Sigmoid colon (tissue), 3 donors: Measurements from ENCODE around the gene ZNF778.

ENCODE experiments used
- POLR2A ChIP-seq, 2 donors: fragments of 450-650 bp; IDR thresholded peaks; one replicate each; pipeline ENCODE4 v1.6.1; 2016; ENCODE audit warnings: antibody characterized with exemption in 2 of 2, mild to moderate bottlenecking in 2 of 2, moderate library complexity in 2 of 2
- TF ChIP-seq, protein P1 (sequence below), 4 experiments: fragments of 450-650 bp in 3 of 4; fragments of 200-600 bp in 1 of 4; IDR thresholded peaks; one replicate each; pipeline ENCODE4 v1.5.1; 2016 to 2019; ENCODE audit warnings: antibody characterized with exemption in 4 of 4, mild to moderate bottlenecking in 3 of 4, moderate library complexity in 2 of 4

DNA sequence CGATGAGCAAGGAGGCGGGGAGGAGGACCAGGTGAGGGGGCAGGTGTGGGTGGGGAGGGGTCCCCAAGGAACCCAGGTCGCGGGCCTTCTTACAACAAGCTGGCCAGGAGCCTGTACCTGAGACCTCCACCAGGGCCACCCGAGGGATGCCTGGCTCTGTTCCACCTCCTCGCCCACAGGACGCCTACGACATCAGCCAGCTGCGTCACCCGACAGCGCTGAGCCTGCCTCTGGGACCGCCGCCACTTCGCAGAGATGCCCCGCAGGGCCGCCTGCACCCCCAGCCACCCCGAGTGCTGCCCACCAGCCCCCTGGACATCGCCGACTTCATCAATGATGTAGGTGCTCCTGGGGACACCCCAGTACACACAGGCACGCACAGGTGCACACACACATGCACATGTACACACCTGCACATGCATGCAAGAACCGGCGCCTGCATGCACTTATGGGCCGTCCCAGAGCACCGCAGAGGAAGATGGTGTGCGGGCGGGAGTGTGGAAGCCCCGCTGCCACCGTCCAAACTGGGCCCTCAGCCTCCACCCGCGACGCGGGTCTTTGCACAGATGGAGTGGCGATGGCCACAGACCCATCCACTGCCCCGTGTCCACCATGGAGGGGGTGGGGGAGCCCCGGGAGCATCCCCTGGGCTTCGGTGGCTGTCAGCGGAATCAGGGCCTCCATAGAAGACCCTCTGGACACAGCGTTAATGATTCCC lies 23.8 kb upstream of the ZNF778 start:
- TF ChIP-seq, protein P1, sequence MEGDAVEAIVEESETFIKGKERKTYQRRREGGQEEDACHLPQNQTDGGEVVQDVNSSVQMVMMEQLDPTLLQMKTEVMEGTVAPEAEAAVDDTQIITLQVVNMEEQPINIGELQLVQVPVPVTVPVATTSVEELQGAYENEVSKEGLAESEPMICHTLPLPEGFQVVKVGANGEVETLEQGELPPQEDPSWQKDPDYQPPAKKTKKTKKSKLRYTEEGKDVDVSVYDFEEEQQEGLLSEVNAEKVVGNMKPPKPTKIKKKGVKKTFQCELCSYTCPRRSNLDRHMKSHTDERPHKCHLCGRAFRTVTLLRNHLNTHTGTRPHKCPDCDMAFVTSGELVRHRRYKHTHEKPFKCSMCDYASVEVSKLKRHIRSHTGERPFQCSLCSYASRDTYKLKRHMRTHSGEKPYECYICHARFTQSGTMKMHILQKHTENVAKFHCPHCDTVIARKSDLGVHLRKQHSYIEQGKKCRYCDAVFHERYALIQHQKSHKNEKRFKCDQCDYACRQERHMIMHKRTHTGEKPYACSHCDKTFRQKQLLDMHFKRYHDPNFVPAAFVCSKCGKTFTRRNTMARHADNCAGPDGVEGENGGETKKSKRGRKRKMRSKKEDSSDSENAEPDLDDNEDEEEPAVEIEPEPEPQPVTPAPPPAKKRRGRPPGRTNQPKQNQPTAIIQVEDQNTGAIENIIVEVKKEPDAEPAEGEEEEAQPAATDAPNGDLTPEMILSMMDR (IDR thresholded peaks at IDR 0.05) = no peak
- TF ChIP-seq POLR2A (IDR thresholded peaks at IDR 0.05) = no peak
